PC-3 (cell line): ENCODE results near the gene ARHGAP6. TPM values are rescaled to one million over a fixed set of nuclear protein-coding genes. Genes with fewer than 3 reads are reported as not detected.

Experiments
- ATAC-seq: fragments of 200-7000 bp; cut with Tn5 transposase; 2 replicates; pipeline ENCODE4 v1.9.1; 2020; ENCODE audit warnings: mild to moderate bottlenecking, moderate library complexity
- BruUV-seq: library from RNA; stranded (reverse); fragments of 400-500 nt; replicated peaks from 2 replicates; lab custom pipeline; 2021; lab: Mats Ljungman, UMichigan
- CTCF ChIA-PET: fragments of 300-600 bp; sonication (Branson Sonifier 250); formaldehyde crosslinking; loops from one replicate; lab custom pipeline; 2022; ENCODE audit warnings: antibody characterized with exemption; lab: Charles Lee
- POLR2A ChIA-PET: fragments of 300-600 bp; sonication (Branson Sonifier 250); formaldehyde crosslinking; loops from one replicate; lab custom pipeline; 2022; ENCODE audit warnings: antibody characterized with exemption; ENCODE audit not compliant: unreplicated experiment; lab: Charles Lee
- DNase-seq: peaks from one replicate; pipeline ENCODE4 v3.0.0-alpha.2; 2015
- H2AFZ ChIP-seq: fragments of 300-600 bp; sonication (generic); 2 replicates; pipeline ENCODE4 v1.6.0; 2016; ENCODE audit warnings: antibody characterized with exemption, low read length
- H3F3A ChIP-seq: fragments of 300-600 bp; sonication (generic); one replicate; pipeline ENCODE4 v1.6.0; 2017; ENCODE audit warnings: antibody characterized with exemption, low read length, control low read depth, mild to moderate bottlenecking; ENCODE audit not compliant: unreplicated experiment
- H3K27ac ChIP-seq: fragments of 300-600 bp; sonication (generic); 2 replicates; pipeline ENCODE4 v1.5.1; 2016; ENCODE audit warnings: mild to moderate bottlenecking, low read length
- H3K27me3 ChIP-seq: fragments of 300-600 bp; sonication (generic); 2 replicates; pipeline ENCODE4 v1.6.1; 2016; ENCODE audit warnings: low read length, mixed read lengths
- H3K36me3 ChIP-seq: fragments of 300-600 bp; sonication (generic); 2 replicates; pipeline ENCODE4 v1.6.1; 2016; ENCODE audit warnings: low read depth, mixed run types, low read length, mixed read lengths
- H3K4me1 ChIP-seq: fragments of 300-600 bp; sonication (generic); 2 replicates; pipeline ENCODE4 v1.5.1; 2016; ENCODE audit warnings: low read length; ENCODE audit not compliant: insufficient read depth
- H3K4me2 ChIP-seq: fragments of 300-600 bp; sonication (generic); 2 replicates; pipeline ENCODE4 v1.6.0; 2016; ENCODE audit warnings: low read length
- H3K4me3 ChIP-seq: fragments of 300-600 bp; sonication (generic); 2 replicates; pipeline ENCODE4 v1.5.1; 2016; ENCODE audit warnings: mild to moderate bottlenecking, low read length, mixed read lengths
- H3K79me2 ChIP-seq: fragments of 300-600 bp; sonication (generic); 2 replicates; pipeline ENCODE4 v1.6.1; 2017; ENCODE audit warnings: low read length, mixed read lengths
- H3K9ac ChIP-seq: fragments of 300-600 bp; sonication (generic); 2 replicates; pipeline ENCODE4 v1.6.0; 2016; ENCODE audit warnings: mild to moderate bottlenecking, low read length
- H3K9me2 ChIP-seq: fragments of 300-600 bp; sonication (generic); replicated peaks from 2 replicates; pipeline ENCODE4 v1.6.1; 2016; ENCODE audit warnings: mixed run types, low read length, mixed read lengths
- H3K9me3 ChIP-seq: fragments of 300-600 bp; sonication (generic); 2 replicates; pipeline ENCODE4 v1.6.1; 2016; ENCODE audit warnings: low read length, mixed read lengths
- H4K20me1 ChIP-seq: fragments of 300-600 bp; sonication (generic); 2 replicates; pipeline ENCODE4 v1.6.1; 2016; ENCODE audit warnings: low read length, mixed read lengths
- CTCF ChIP-seq: fragments of 300-600 bp; sonication (generic); conservative IDR thresholded peaks from 2 replicates; pipeline ENCODE4 v1.5.1; 2017; ENCODE audit warnings: antibody characterized with exemption, low read depth, mild to moderate bottlenecking, low read length
- EZH2 ChIP-seq: fragments of 300-600 bp; sonication (generic); IDR thresholded peaks from one replicate; pipeline ENCODE4 v1.6.1; 2017; ENCODE audit warnings: antibody characterized with exemption, mild to moderate bottlenecking, low read length; ENCODE audit not compliant: unreplicated experiment
- EZH2phosphoT487 ChIP-seq: fragments of 300-600 bp; sonication (generic); IDR thresholded peaks from 2 replicates; pipeline ENCODE4 v1.6.1; 2018; ENCODE audit warnings: mild to moderate bottlenecking, antibody characterized with exemption, low read length, borderline replicate concordance
- intact Hi-C: fragments of 100-400 bp; cut with micrococcal nuclease; formaldehyde crosslinking; loops from 2 replicates; pipeline ENCODE4 v1.9.0; 2023
- total RNA-seq: library from RNA; depleted of rRNA; stranded (reverse); fragments of >200 nt; gene quantifications from 2 replicates; pipeline ENCODE4 v1.2.3, GENCODE V29; 2014

Gene ARHGAP6
- total RNA-seq, 1 experiment from 2014 or later = 2.8 TPM

- no peak for ATAC-seq
- Histone ChIP-seq H3K36me3 (no peaks in the 10 kb centered on the region), H3F3A (no peaks in the 10 kb centered on the region), H3K9ac (no peak overlapping the region), H3K9me3 (no peaks in the 10 kb centered on the region), H4K20me1 (no peaks in the 10 kb centered on the region), H3K4me3 (no peak overlapping the region), H3K27ac (no peak overlapping the region), H3K79me2 (no peaks in the 10 kb centered on the region), H2AFZ (no peak overlapping the region), H3K9me2 (no peaks in the 10 kb centered on the region), H3K4me2 (no peak overlapping the region), H3K27me3 (no peaks in the 10 kb centered on the region), H3K4me1 (peaks cover 39% of the 10 kb centered on the region)
- TF ChIP-seq EZH2 (no peak), EZH2phosphoT487 (no peak), CTCF (no peak)
- intact Hi-C loops = no loop called here
- BruUV-seq = no TSS peak
- DNase-seq = no peak
- ChIA-PET POLR2A (no interaction called here), CTCF (no interaction called here)
Observed at GRCh38 chrX:11474021-11474420, 191.7 kb downstream of the ARHGAP6 start.

- Histone ChIP-seq H3K9me3 (no peaks in the 10 kb centered on the region), H3K79me2 (no peaks in the 10 kb centered on the region), H3K4me2 (no peak overlapping the region), H3K27me3 (no peaks in the 10 kb centered on the region), H3K36me3 (no peaks in the 10 kb centered on the region), H3K9me2 (no peaks in the 10 kb centered on the region), H3K9ac (no peak overlapping the region), H3K27ac (no peak overlapping the region), H3F3A (no peaks in the 10 kb centered on the region), H2AFZ (no peak overlapping the region), H3K4me1 (peaks cover 30% of the 10 kb centered on the region), H3K4me3 (no peak overlapping the region), H4K20me1 (no peaks in the 10 kb centered on the region)
- TF ChIP-seq EZH2phosphoT487 = no peak
- TF ChIP-seq CTCF = no peak
- TF ChIP-seq EZH2 = no peak
- no peak for DNase-seq
- no TSS peak for BruUV-seq
- POLR2A ChIA-PET = no interaction called here
- CTCF ChIA-PET = no interaction called here
- intact Hi-C loops = no loop called here
- ATAC-seq = no peak
Observed at GRCh38 chrX:11472879-11473278, 192.8 kb downstream of the ARHGAP6 start.

- no TSS peak for BruUV-seq
- POLR2A ChIA-PET = no interaction called here
- no peaks in the 10 kb centered on the region for H4K20me1 ChIP-seq
Observed at GRCh38 chrX:11472381-11472780, 193.3 kb downstream of the ARHGAP6 start.

More at GRCh38 chrX:11472381-11472780, 193.3 kb downstream of the ARHGAP6 start:
- no peaks in the 10 kb centered on the region for H3K27me3 ChIP-seq
- no peaks in the 10 kb centered on the region for H3K9me3 ChIP-seq
- no peak overlapping the region for H2AFZ ChIP-seq
- ATAC-seq (no peak), DNase-seq (no peak)
- no peak overlapping the region for H3K4me3 ChIP-seq
- H3K36me3 ChIP-seq = no peaks in the 10 kb centered on the region
- peaks cover 25% of the 10 kb centered on the region for H3K4me1 ChIP-seq
- H3K27ac ChIP-seq = no peak overlapping the region
- no peaks in the 10 kb centered on the region for H3F3A ChIP-seq
- no peaks in the 10 kb centered on the region for H3K79me2 ChIP-seq
- TF ChIP-seq CTCF (no peak), EZH2 (no peak), EZH2phosphoT487 (no peak)
- CTCF ChIA-PET = no interaction called here
- no peak overlapping the region for H3K4me2 ChIP-seq
- intact Hi-C loops = no loop called here
- no peaks in the 10 kb centered on the region for H3K9me2 ChIP-seq
- no peak overlapping the region for H3K9ac ChIP-seq
